OCI-LY7 (cell line): ENCODE data around the gene SNRPF. TPM values are rescaled to one million over a fixed set of nuclear protein-coding genes. Genes with fewer than 3 reads are reported as not detected.

Source experiments
- BruUV-seq: library from RNA; stranded (reverse); fragments of 400-500 nt; replicated peaks from 2 replicates; lab custom pipeline; 2021; lab: Mats Ljungman, UMichigan
- CTCF ChIA-PET: fragments of 300-600 bp; sonication (Branson Sonifier 250); formaldehyde crosslinking; loops from one replicate; lab custom pipeline; 2022; ENCODE audit warnings: antibody characterized with exemption; ENCODE audit not compliant: unreplicated experiment; lab: Charles Lee
- POLR2A ChIA-PET: fragments of 300-600 bp; sonication (Branson Sonifier 250); formaldehyde crosslinking; loops from one replicate; lab custom pipeline; 2022; ENCODE audit warnings: antibody characterized with exemption; lab: Charles Lee
- DNase-seq: peaks from one replicate; pipeline ENCODE4 v3.0.0-alpha.2; 2015; ENCODE audit warnings: low spot score
- H2AFZ ChIP-seq: fragments of 200-600 bp; sonication (generic), shearing (Covaris generic); 2 replicates; pipeline ENCODE4 v1.6.1; 2014; ENCODE audit warnings: mild to moderate bottlenecking, antibody characterized with exemption, low read length, moderate library complexity
- H3K27ac ChIP-seq: fragments of 200-600 bp; sonication (generic); 2 replicates; pipeline ENCODE4 v1.5.1; 2014; ENCODE audit warnings: mixed run types, low read depth, mild to moderate bottlenecking, moderate library complexity, low read length, inconsistent platforms; ENCODE audit not compliant: poor library complexity, severe bottlenecking
- H3K36me3 ChIP-seq: fragments of 200-600 bp; sonication (generic); 2 replicates; pipeline ENCODE4 v1.6.1; 2014; ENCODE audit warnings: mild to moderate bottlenecking, antibody characterized with exemption, low read length, moderate library complexity, mixed read lengths; ENCODE audit not compliant: insufficient read depth
- H3K4me1 ChIP-seq: fragments of 200-600 bp; sonication (generic); 2 replicates; pipeline ENCODE4 v1.5.1; 2014; ENCODE audit warnings: mild to moderate bottlenecking, low read length; ENCODE audit not compliant: insufficient read depth, poor library complexity, severe bottlenecking
- H3K4me2 ChIP-seq: fragments of 200-600 bp; sonication (generic); 2 replicates; pipeline ENCODE4 v1.6.1; 2014; ENCODE audit warnings: mild to moderate bottlenecking, low read length
- H3K4me3 ChIP-seq: fragments of 200-600 bp; sonication (generic); 2 replicates; pipeline ENCODE4 v1.5.1; 2014; ENCODE audit warnings: mild to moderate bottlenecking, low read depth, low read length; ENCODE audit not compliant: poor library complexity, severe bottlenecking
- H3K79me2 ChIP-seq: fragments of 200-600 bp; sonication (generic); 2 replicates; pipeline ENCODE4 v1.6.1; 2016; ENCODE audit warnings: low read depth, mild to moderate bottlenecking, low read length, moderate library complexity, mixed read lengths; ENCODE audit not compliant: insufficient read depth
- H3K9me2 ChIP-seq: fragments of 200-600 bp; sonication (generic); 2 replicates; pipeline ENCODE4 v1.6.1; 2016; ENCODE audit warnings: mild to moderate bottlenecking, low read length, mixed read lengths; ENCODE audit not compliant: insufficient read depth
- H3K9me3 ChIP-seq: fragments of 200-600 bp; sonication (generic); 2 replicates; pipeline ENCODE4 v1.6.1; 2014; ENCODE audit warnings: mild to moderate bottlenecking, mixed run types, low read length, mixed read lengths
- H4K20me1 ChIP-seq: fragments of 200-600 bp; sonication (generic); 2 replicates; pipeline ENCODE4 v1.6.1; 2014; ENCODE audit warnings: mild to moderate bottlenecking, antibody characterized with exemption, low read length, moderate library complexity, mixed read lengths; ENCODE audit not compliant: insufficient read depth
- EZH2phosphoT487 ChIP-seq: fragments of 200-600 bp; sonication (generic); IDR thresholded peaks from 2 replicates; pipeline ENCODE4 v1.6.1; 2018; ENCODE audit warnings: low read depth, borderline replicate concordance, mild to moderate bottlenecking, mixed run types, antibody characterized with exemption, low read length, moderate library complexity, mixed read lengths
- intact Hi-C: fragments of 100-400 bp; cut with micrococcal nuclease; formaldehyde crosslinking; loops from one replicate; pipeline ENCODE4 v1.10.0; 2022; ENCODE audit not compliant: unreplicated experiment
- total RNA-seq, 2 experiments: library from RNA; depleted of rRNA in 1 of 2; stranded (reverse); fragments of >200 nt in 1 of 2; shearing (Covaris generic) in 1 of 2; gene quantifications; 2 replicates each; pipeline ENCODE4 v1.2.3, GENCODE V29; 2014 to 2022
- TF ChIP-seq, protein P1 (sequence below): fragments of 200-600 bp; sonication (generic); conservative IDR thresholded peaks from 2 replicates; pipeline ENCODE4 v1.5.1; 2014; ENCODE audit warnings: mild to moderate bottlenecking, antibody characterized with exemption, low read length, moderate library complexity, mixed read lengths

The SNRPF gene
- total RNA-seq, 2 experiments from 2014 or later: 34.9 to 53.2 TPM

DNA sequence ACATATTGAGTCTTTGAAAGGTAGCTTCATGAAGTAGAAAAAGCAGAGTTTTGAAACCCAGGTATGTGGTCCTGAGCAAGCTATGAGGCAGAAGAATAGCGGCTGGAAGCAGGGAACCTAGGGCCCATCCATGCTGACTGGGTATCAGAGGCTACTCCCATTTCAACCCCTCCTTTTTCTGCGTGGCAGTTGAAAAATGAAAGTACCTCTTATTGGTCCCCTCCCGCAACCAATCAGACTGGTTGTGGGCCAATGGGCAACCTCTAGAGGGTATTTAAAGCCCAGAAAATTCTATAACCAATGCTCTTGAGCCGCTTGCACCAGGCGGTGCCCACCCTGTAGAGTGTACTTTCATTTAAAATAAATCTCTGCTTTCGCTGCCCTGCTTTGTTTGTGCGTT, 1.6 kb upstream of the SNRPF start:
- H3K9me2 ChIP-seq: no peaks in the 10 kb centered on the region
- TF ChIP-seq EZH2phosphoT487: no peak
- TF ChIP-seq, protein P1, sequence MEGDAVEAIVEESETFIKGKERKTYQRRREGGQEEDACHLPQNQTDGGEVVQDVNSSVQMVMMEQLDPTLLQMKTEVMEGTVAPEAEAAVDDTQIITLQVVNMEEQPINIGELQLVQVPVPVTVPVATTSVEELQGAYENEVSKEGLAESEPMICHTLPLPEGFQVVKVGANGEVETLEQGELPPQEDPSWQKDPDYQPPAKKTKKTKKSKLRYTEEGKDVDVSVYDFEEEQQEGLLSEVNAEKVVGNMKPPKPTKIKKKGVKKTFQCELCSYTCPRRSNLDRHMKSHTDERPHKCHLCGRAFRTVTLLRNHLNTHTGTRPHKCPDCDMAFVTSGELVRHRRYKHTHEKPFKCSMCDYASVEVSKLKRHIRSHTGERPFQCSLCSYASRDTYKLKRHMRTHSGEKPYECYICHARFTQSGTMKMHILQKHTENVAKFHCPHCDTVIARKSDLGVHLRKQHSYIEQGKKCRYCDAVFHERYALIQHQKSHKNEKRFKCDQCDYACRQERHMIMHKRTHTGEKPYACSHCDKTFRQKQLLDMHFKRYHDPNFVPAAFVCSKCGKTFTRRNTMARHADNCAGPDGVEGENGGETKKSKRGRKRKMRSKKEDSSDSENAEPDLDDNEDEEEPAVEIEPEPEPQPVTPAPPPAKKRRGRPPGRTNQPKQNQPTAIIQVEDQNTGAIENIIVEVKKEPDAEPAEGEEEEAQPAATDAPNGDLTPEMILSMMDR: no peak
- POLR2A ChIA-PET: interaction anchor here (0.6 kb wide), 1 partner anchor 119 kb away, joined by 3 read pairs; no protein-coding TSS in a partner anchor
- peaks cover 21% of the 10 kb centered on the region for H3K36me3 ChIP-seq
- no TSS peak for BruUV-seq
- no peaks in the 10 kb centered on the region for H4K20me1 ChIP-seq
- CTCF ChIA-PET: no interaction called here
- H3K4me2 ChIP-seq: no peak overlapping the region
- peaks cover 34% of the 10 kb centered on the region for H3K79me2 ChIP-seq
- peaks cover 17% of the 10 kb centered on the region for H3K9me3 ChIP-seq
- peaks cover 14% of the 10 kb centered on the region for H3K4me1 ChIP-seq
- peak overlapping the region; percentile 89; the same call in 1 of the 2 replicates for H2AFZ ChIP-seq
- no peak for DNase-seq
- no peak overlapping the region for H3K4me3 ChIP-seq
- no peak overlapping the region for H3K27ac ChIP-seq
- intact Hi-C loops: no loop called here

DNA sequence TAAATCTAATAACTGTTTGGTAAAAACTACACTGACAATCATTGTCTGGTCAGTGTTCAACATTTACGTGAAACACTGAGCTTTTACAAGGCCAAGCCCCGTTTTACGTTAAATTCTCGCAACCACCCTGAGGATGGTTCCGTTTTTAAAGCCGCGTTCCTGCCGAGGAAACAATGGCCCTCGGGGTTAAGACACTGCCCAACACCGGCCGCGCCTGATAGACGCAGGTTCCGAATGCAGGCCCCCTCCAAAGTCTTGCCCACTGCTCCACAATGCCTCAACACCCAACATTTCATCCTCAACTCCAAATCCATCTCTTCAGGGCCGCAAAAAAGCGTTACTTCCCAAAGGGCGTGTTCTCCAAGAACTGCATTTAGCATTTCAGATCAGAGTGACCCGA, 953 bp upstream of the SNRPF start:
- no peak for DNase-seq
- Histone ChIP-seq H2AFZ (peak overlapping the region; percentile 89; the same call in 1 of the 2 replicates), H3K4me1 (peaks cover 14% of the 10 kb centered on the region), H3K36me3 (peaks cover 28% of the 10 kb centered on the region), H3K4me3 (peak overlapping the region; percentile 98), H3K4me2 (peak overlapping the region; percentile 64), H3K27ac (no peak overlapping the region), H3K9me2 (no peaks in the 10 kb centered on the region), H4K20me1 (no peaks in the 10 kb centered on the region), H3K79me2 (peaks cover 40% of the 10 kb centered on the region), H3K9me3 (peaks cover 22% of the 10 kb centered on the region)
- POLR2A ChIA-PET: no interaction called here
- no TSS peak for BruUV-seq
- intact Hi-C loops: loop anchor here (2.0 kb wide), 1 partner anchor 85 kb away; the partner anchor contains the start of genes AMDHD1 and CCDC38
- no peak for TF ChIP-seq EZH2phosphoT487
- TF ChIP-seq, protein P1: no peak
- CTCF ChIA-PET: no interaction called here

DNA sequence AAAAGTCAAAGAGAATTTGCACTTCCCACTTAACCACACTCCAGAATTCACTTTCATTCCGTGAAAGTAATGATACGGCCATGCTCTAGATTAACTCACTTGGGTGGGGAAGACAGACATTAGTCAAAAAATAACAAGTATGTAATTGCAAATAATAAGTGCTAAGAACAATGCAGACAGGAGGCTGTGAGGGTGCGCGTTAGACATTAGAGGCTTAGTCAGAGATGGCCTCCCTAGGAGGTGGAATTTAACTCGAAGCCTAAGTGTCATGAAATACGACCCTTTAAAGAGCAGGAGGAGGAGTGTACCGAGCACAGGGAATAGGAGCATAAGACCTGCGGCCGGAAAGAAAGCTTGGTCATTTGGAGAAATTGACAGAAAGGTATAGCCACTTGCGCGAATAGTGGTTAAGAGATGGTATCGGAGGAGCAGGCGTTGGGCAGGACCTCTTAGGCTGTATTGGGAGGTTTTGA, 628 bp downstream of the SNRPF start:
- intact Hi-C loops: loop anchor here (2.0 kb wide), 1 partner anchor 83 kb away; the partner anchor contains the start of genes AMDHD1 and CCDC38
- peak overlapping the region; percentile 98 for H3K4me3 ChIP-seq
- H3K9me3 ChIP-seq: peaks cover 25% of the 10 kb centered on the region
- H3K36me3 ChIP-seq: peaks cover 43% of the 10 kb centered on the region
- peak overlapping the region; percentile 89; the same call in 1 of the 2 replicates for H2AFZ ChIP-seq
- no TSS peak for BruUV-seq
- peaks cover 56% of the 10 kb centered on the region for H3K79me2 ChIP-seq
- peak; percentile 15 for DNase-seq
- H3K4me1 ChIP-seq: peaks cover 14% of the 10 kb centered on the region
- CTCF ChIA-PET: no interaction called here
- peak overlapping the region; percentile 65 for H3K27ac ChIP-seq
- no peaks in the 10 kb centered on the region for H3K9me2 ChIP-seq
- POLR2A ChIA-PET: no interaction called here
- H4K20me1 ChIP-seq: 0 out of 2 replicates have a peak, but pooled peaks cover 6% of the 10 kb centered on the region
- peak overlapping the region; percentile 94 for H3K4me2 ChIP-seq
- TF ChIP-seq EZH2phosphoT487: no peak
- TF ChIP-seq, protein P1: no peak
